Esophagus muscularis mucosa (tissue), 4 donors: Measurements from ENCODE around the gene TGFBI. TPM values are rescaled to one million over a fixed set of nuclear protein-coding genes. Genes with fewer than 3 reads are reported as not detected.

ENCODE experiments used
- DNase-seq: peaks from one replicate; pipeline ENCODE4 v3.0.0-alpha.2; 2017; ENCODE audit errors: extremely low spot score
- H3K27ac ChIP-seq, 4 donors: fragments of 200-600 bp; sonication (generic); replicated peaks in 1 of 4; 1 replicate in 3 of 4; 2 replicates in 1 of 4; pipeline ENCODE4 v1.5.1; 2016 to 2019; ENCODE audit warnings: mild to moderate bottlenecking in 1 of 4
- H3K27me3 ChIP-seq, 4 donors: fragments of 200-600 bp; sonication (generic); one replicate each; pipeline versions ENCODE4 v1.5.1 to v1.6.0; 2016 to 2019
- H3K36me3 ChIP-seq, 4 donors: fragments of 200-600 bp; sonication (generic); one replicate each; pipeline ENCODE4 v1.5.1; 2016 to 2019
- H3K4me1 ChIP-seq, 4 donors: fragments of 200-600 bp; sonication (generic); one replicate each; pipeline ENCODE4 v1.5.1; 2016 to 2019
- H3K4me3 ChIP-seq, 4 donors: fragments of 200-600 bp; sonication (generic); 1 replicate in 2 of 4; 2 replicates in 2 of 4; pipeline ENCODE4 v1.5.1; 2016 to 2019; ENCODE audit warnings: mild to moderate bottlenecking in 4 of 4, moderate library complexity in 1 of 4
- H3K9me3 ChIP-seq, 4 donors: fragments of 200-600 bp; sonication (generic); 1 replicate in 3 of 4; 2 replicates in 1 of 4; pipeline ENCODE4 v1.5.1; 2016 to 2019
- EP300 ChIP-seq: sonication (generic); formaldehyde crosslinking; IDR thresholded peaks from one replicate; pipeline ENCODE4 v1.6.1; 2017; ENCODE audit warnings: antibody characterized with exemption
- POLR2A ChIP-seq: fragments of 450-650 bp; IDR thresholded peaks from one replicate; pipeline ENCODE4 v1.6.1; 2017; ENCODE audit warnings: antibody characterized with exemption, moderate library complexity, mild to moderate bottlenecking, low read depth
- POLR2AphosphoS5 ChIP-seq, 2 donors: sonication (generic); formaldehyde crosslinking; IDR thresholded peaks; one replicate each; pipeline ENCODE4 v1.6.1; 2017; ENCODE audit warnings: antibody characterized with exemption in 2 of 2
- WGBS: methylation state at CpG from one replicate; pipeline ENCODE4 v1.1.5; 2018; 5-methylcytosine and 5-hydroxymethylcytosine counted together
- intact Hi-C: fragments of 100-400 bp; cut with DNase I; formaldehyde crosslinking; loops from one replicate; pipeline ENCODE4 v1.15.1; 2023
- total RNA-seq, 4 donors: library from RNA; depleted of rRNA; stranded (reverse); fragments of >200 nt; gene quantifications; one replicate each; pipeline versions ENCODE4 v1.1.0 to v1.2.1, GENCODE V29; 2016
- TF ChIP-seq, protein P1 (sequence below), 3 experiments: fragments of 200-600 bp in 2 of 3; fragments of 450-650 bp in 1 of 3; sonication (generic) in 2 of 3; IDR thresholded peaks; one replicate each; pipeline ENCODE4 v1.5.1; 2017 to 2019; ENCODE audit warnings: antibody characterized with exemption in 3 of 3, mild to moderate bottlenecking in 2 of 3, moderate library complexity in 1 of 3

The TGFBI gene
- total RNA-seq, 4 donors from 2014 or later: 62.3 to 128 (median 92.9) TPM

DNA sequence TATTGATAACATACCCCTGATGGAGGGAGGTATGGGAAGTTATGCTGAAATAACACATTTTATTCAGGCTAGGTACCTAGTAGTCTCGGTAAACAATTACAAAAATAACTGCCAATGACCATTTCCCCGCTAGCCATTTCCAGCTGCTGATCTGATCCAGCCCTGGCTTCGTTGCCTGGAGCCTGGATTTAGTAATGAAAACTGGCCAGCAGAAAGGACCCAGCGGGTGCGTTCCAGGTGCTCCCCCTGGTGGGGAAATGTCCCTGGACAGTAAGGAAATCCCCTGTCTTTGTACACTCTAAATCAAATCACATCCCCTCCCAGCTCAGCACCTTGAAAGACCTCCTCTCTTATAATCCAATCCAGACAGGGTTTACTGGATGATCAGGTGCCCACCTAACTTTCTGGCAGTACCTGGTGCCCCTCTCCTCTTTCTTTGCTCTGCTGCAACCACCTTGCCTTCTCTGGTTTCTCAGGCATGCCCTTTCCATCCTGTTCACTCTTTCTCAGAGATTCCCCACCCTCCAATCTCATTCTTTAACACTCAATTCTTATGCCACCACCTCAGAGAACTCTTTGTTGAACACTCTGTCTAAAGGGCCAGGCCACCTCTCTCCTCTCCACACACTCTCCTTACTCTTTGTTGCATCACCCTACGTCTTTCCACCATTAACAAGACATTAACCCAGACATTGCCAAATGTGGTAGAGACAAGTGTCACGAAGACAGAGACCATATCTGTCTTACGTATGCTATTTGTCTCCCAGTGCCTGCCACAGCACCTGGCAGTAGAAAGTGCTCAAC is 53.8 kb downstream of the TGFBI start:
- Histone ChIP-seq H3K9me3 (no peaks in the 10 kb centered on the region), H3K36me3 (no peaks in the 10 kb centered on the region), H3K27ac (peak overlapping the region in 2 of 4 donors; percentile 7 to 77), H3K4me3 (no peak overlapping the region), H3K4me1 (peaks cover 25 to 40% (median 36%) of the 10 kb centered on the region in 4 donors), H3K27me3 (no peaks in the 10 kb centered on the region)
- DNase-seq: peak; percentile 95
- TF ChIP-seq POLR2A (no peak), POLR2AphosphoS5 (IDR thresholded peaks at IDR 0.05) (peak in 1 of 2 donors; percentile 61), EP300 (no peak)
- TF ChIP-seq, protein P1, sequence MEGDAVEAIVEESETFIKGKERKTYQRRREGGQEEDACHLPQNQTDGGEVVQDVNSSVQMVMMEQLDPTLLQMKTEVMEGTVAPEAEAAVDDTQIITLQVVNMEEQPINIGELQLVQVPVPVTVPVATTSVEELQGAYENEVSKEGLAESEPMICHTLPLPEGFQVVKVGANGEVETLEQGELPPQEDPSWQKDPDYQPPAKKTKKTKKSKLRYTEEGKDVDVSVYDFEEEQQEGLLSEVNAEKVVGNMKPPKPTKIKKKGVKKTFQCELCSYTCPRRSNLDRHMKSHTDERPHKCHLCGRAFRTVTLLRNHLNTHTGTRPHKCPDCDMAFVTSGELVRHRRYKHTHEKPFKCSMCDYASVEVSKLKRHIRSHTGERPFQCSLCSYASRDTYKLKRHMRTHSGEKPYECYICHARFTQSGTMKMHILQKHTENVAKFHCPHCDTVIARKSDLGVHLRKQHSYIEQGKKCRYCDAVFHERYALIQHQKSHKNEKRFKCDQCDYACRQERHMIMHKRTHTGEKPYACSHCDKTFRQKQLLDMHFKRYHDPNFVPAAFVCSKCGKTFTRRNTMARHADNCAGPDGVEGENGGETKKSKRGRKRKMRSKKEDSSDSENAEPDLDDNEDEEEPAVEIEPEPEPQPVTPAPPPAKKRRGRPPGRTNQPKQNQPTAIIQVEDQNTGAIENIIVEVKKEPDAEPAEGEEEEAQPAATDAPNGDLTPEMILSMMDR (IDR thresholded peaks at IDR 0.05): peak; percentile 82 to 88 (median 87)
- WGBS: 28% methylated on average over 8 of the region's 8 CpGs
- intact Hi-C loops: loop anchor here (2.0 to 5.0 kb wide), 2 partner anchors 138 to 195 kb away; no protein-coding TSS in a partner anchor

DNA sequence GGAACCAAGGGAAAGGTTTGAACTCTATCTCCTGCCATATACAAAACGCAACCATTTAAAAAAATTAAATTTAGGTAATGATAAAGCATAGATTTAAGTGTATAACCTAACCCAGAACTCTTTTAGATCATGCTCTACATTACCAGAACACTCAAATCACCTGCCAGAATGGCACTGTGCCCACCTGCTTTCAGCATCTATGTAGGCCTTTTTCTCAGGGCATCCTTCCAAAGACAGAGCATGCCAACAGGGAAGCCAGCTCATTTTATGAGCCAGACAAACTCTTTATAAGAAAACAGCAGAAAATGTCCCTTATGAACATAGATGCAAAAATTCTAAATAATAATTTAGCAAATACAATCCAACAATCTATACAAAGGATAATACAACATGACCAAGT is 55.9 kb downstream of the TGFBI start:
- Histone ChIP-seq H3K36me3 (no peaks in the 10 kb centered on the region), H3K9me3 (no peaks in the 10 kb centered on the region), H3K27ac (no peak overlapping the region), H3K4me1 (peaks cover 37 to 58% (median 52%) of the 10 kb centered on the region in 4 donors), H3K27me3 (no peaks in the 10 kb centered on the region), H3K4me3 (no peak overlapping the region)
- TF ChIP-seq POLR2A: no peak
- peak in 1 of 2 donors; percentile 15 for TF ChIP-seq POLR2AphosphoS5 (IDR thresholded peaks at IDR 0.05)
- intact Hi-C loops: loop anchor here (5.0 kb wide), 2 partner anchors 48 to 197 kb away; partner anchors contain the start of gene SMAD5
- WGBS: 88% methylated on average over 1 of the region's 1 CpG
- no peak for DNase-seq

DNA sequence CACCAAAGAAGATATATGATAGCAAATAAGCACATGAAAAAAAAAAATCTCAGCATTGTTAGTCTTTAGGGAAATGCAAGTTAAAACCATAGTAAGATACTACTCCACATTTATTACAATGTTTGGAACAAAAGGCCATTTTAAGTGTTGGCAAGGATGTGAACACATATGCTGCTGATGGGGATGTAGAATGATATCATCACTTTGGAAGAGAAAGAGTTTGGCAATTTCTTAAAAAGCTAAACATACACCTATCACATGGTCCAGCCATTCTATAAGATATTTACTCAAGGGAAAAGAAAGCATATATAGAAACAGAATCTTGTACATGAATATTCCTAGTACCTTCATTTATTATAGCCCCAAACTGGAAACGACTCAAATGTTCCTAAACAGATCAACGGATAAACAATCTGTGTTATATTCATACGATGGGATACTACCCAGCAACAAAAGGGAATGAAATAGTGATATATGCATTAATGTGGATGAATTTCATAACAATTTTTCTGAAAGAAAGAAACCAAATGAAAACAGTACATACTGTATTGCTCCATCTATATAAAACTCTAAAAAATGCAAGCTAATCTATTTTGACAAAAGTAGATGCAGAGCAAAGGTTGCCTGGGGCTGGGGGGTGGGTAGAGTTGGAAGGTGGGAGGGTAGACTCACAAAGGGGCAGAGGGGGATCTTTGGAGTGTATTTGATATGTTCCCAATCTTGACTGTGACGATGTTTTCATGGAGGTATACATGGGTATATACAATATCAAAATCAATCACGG is 58.2 kb downstream of the TGFBI start:
- 70% methylated on average over 5 of the region's 5 CpGs for WGBS
- Histone ChIP-seq H3K9me3 (no peaks in the 10 kb centered on the region), H3K36me3 (no peaks in the 10 kb centered on the region), H3K27me3 (no peaks in the 10 kb centered on the region), H3K27ac (peak overlapping the region in 2 of 4 donors; percentile 71 to 83), H3K4me3 (no peak overlapping the region), H3K4me1 (peaks cover 35 to 50% (median 41%) of the 10 kb centered on the region in 4 donors)
- TF ChIP-seq EP300: no peak
- no peak for TF ChIP-seq POLR2AphosphoS5 (IDR thresholded peaks at IDR 0.05)
- TF ChIP-seq POLR2A: no peak
- no peak for DNase-seq
- intact Hi-C loops: loop anchor here (5.0 kb wide), 1 partner anchor 45 kb away; the partner anchor contains the start of gene SMAD5

DNA sequence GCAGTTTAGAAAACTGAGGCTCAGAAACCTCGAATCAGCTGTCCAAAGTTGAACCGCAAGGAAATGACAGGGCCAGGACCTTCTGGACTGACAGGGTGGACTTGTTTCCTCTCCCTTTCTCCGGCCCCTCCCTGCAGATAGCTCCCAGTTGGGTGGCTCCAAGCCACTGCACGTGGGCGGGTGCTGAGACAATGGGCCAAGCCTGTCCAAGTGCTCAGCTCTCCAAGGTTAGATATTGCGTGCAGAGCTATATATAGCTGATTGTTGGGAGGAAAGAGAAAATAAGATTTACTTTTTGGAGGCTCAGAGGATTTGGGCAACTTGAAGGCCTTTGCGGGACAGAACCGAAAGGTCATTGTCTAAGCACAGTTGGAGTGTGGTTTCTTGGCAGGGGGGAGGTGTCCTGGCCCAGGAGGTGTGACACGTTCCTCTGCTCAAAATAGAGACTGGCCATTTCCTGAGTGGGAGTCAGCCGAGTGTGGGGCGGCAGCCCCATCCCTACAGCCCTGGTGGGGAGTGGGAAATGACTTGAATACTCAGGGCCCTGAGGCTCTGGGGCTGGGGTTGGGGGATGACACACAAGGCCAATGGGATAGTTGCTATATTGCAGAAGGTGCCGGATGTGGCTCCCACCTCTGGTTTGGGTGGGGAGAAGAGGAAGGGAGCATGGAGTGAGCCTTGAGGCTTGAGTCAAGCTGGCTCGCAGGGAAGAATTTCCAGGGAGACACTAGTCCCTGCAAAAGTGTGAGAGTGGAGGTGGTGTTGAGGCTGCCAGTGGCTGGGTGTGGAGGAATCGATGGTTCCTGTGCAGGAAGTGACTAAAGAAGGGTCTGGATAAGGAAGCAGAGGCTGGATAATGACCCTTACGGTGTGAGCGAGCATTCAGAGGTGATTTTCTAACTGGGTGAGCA is 59.4 kb downstream of the TGFBI start:
- Histone ChIP-seq H3K9me3 (no peaks in the 10 kb centered on the region), H3K4me3 (peak overlapping the region in 2 of 4 donors; percentile 11 to 13), H3K27ac (peak overlapping the region; percentile 69 to 83 (median 72)), H3K27me3 (no peaks in the 10 kb centered on the region), H3K4me1 (peaks cover 31 to 41% (median 32%) of the 10 kb centered on the region in 4 donors), H3K36me3 (no peaks in the 10 kb centered on the region)
- WGBS: 59% methylated on average over 16 of the region's 16 CpGs
- intact Hi-C loops: loop anchor here (5.0 kb wide), 1 partner anchor 44 kb away; the partner anchor contains the start of gene SMAD5
- DNase-seq: no peak
- TF ChIP-seq, protein P1 (IDR thresholded peaks at IDR 0.05): no peak
- TF ChIP-seq EP300: no peak
- TF ChIP-seq POLR2AphosphoS5 (IDR thresholded peaks at IDR 0.05): peak; percentile 31 to 82
- no peak for TF ChIP-seq POLR2A

DNA sequence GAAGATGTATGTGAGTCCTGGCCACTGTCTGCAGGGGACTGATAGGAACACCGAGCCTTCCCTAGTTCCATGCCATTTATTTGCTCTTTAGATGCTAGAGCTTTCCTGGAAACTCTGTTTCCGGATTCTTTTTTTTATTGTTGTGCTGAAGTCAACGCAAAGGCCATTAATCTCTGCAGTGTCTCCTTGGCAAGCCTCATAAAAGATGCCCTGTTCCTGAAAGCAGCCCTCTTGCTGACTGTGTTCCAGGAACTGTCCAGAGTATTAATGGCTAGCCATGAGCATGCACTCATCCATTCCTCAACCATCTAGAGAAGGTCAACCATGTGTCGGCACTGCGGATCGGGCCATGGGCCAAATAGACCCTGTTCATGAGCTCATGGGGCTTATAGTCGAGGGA is 61.0 kb downstream of the TGFBI start:
- no peak overlapping the region for H3K4me3 ChIP-seq
- TF ChIP-seq EP300 (peak; percentile 18), POLR2A (no peak)
- TF ChIP-seq, protein P1 (IDR thresholded peaks at IDR 0.05): no peak
- H3K27ac ChIP-seq: peak overlapping the region in 2 of 4 donors; percentile 71 to 83
- H3K36me3 ChIP-seq: no peaks in the 10 kb centered on the region
- no peak for DNase-seq
- no peaks in the 10 kb centered on the region for H3K9me3 ChIP-seq
- no peaks in the 10 kb centered on the region for H3K27me3 ChIP-seq
- 63% methylated on average over 7 of the region's 7 CpGs for WGBS
- intact Hi-C loops: loop anchor here (5.0 kb wide), 1 partner anchor 43 kb away; the partner anchor contains the start of gene SMAD5
- peaks cover 26 to 36% (median 30%) of the 10 kb centered on the region in 4 donors for H3K4me1 ChIP-seq
